GM18909 (cell line): ENCODE results near the gene DHRS7B.
"Not testable (repeated sequence)": the region's sequence is repeated elsewhere in the genome, so short reads cannot be mapped to it uniquely, and the experiment has no call there.

Experiments used
- ATAC-seq: cut with Tn5 transposase; IDR thresholded peaks from one replicate; pipeline ENCODE4 v1.9.1; 2021; ENCODE audit warnings: mild to moderate bottlenecking; ENCODE audit not compliant: unreplicated experiment, poor library complexity

Gene DHRS7B

GRCh38 chr17:21126645-21127508, at the start of gene DHRS7B:
Gene DHRS7B (plus strand): TSS chr17:21126964. CDS start chr17:21126972, 8 bp downstream.
- peak; percentile 96 for ATAC-seq

DNA sequence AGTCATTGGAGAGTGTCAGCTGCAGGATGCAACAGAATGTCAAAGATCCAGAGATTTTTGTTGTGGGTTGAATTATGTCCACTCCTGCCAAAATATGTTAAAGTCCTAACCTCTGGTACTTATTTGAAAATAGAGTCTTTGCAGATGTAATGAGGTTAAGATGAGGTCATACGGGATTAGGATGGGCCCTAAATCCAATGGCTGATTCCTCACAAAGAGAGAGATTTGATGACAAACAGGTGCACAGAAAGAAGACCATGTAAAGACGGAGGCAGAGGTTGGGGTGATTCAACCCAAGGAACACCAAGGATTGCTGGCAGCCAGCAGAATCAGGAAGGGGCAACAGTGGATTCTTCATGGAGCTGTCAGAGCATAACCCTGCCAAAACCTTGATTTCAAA, 49.5 kb upstream of the DHRS7B start:
- ATAC-seq, result no peak

- ATAC-seq, result no peak
These were observed 48.6 kb upstream of the DHRS7B start for GRCh38 chr17:21078016-21078780.

DNA sequence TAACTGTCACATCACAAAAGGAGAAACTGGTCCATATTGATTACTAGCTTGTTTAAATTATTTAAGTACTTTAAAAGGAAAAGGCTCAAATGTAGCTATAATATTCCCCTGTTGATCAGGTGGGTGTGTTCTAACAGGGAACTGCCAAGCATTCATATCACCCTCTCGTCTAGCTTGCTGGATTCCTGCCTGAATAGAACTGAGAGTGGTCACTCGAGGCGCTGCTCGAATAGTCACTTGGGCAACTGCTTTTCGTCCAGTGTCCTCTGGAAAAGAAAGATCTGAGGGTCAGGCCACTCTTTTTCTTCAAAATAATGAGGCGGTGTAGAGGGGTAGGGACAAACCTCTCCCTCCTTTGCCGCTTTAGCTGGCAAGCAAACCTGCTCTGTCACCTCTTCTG, 47.6 kb upstream of the DHRS7B start:
- no peak for ATAC-seq

DNA sequence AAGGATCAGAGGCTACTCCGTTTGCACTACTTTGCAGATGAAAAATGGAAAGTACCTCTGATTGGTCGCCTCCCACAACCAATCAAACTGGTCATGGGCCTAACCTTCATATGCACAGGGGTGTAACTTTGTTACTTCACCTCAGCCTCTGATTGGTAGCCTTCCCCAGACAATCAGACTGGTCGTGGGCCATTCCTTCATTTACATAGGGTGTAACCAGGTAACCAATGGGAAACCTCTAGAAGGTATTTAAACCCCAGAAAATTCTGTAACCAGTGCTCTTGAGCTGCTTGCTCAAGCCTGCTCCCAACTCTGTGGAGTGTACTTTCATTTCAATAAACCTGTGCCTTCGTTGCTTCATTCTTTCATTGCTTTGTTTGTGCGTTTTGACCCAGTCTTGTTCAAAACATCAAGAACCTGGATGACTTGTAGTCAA, 44.7 kb upstream of the DHRS7B start:
- no peak for ATAC-seq

DNA sequence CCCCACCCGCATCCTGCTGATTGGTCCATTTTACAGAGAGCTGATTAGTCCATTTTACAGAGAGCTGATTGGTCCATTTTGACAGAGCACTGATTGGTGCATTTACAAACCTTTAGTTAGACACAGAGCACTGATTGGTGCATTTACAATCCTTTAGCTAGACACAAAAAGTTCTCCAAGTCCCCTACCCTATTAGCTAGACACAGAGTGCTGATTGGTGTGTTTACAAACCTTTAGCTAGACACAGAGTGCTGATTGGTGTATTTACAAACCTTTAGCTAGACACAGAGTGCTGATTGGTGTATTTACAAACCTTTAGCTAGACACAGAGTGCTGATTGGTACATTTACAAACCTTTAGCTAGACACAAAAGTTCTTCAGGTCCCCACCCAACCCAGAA, 41.5 kb upstream of the DHRS7B start:
- not testable (repeated sequence) for ATAC-seq

DNA sequence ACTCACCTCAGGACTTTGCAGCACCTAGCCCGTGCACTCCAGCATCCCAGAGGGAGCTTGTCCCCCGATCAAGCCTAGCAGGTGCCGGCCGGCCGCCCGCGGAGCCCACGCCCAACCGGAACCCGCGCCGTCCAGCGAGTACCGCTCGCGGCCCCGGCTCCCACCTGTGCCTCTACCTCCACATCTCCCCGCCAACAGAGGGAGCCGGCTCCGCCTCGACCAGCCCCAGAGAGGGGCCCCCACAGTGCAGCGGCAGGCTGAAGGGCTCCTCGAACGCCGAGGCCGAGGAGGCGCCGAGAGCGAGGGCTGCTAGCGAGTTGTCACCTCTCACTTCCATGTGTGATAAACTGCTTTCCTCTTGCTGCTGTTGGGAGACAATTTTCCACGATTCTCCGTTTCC, 41.1 kb upstream of the DHRS7B start:
- ATAC-seq, result no peak

- ATAC-seq, result no peak
These were observed 37.6 kb upstream of the DHRS7B start for GRCh38 chr17:21089145-21089544.

DNA sequence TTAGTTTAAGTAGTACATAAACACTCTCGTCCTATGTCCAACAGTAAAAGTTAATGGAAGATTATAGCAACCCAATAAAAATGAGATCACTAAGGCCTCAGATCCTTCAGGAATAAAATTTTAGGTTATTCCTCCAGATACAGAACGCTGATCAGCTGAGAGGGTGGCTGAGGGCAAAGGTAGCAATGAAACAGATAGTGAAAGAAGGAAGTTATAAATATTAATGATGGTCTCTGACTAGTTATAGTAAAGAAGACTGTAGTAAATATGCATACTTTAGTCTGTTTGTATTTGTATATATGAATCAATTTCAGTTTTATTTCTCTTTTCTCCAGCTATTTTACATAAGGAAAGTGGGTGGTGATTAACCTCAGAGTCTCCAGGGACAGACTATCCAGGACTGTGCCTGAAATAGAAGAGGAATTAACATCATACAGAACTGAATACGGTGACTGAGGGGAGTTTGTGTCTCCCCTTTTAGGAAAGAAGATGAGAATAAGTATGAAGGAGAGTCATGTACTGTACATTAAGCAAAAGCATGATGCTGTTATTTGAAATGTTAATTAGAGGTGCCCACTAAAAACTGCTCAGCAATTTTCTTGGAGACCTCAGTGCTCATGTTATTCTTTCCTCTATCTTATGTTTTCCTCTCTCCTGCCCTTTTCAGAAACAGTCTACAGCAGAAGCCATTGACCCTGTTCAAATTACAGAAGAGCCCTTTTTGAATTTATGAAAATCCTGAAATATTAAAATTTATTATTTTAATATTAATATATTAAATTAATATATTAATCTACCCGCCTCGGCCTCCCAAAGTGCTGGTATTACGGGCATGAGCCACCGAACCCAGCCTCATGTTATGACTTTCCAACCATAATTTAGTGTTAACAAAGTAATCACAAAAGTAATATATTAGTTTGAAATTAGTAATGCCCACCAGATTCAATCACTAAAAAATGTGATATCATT, 36.5 kb upstream of the DHRS7B start:
- peak; percentile 55 for ATAC-seq

GRCh38 chr17:21090902-21091618, 35.7 kb upstream of the DHRS7B start:
- no peak for ATAC-seq

DNA sequence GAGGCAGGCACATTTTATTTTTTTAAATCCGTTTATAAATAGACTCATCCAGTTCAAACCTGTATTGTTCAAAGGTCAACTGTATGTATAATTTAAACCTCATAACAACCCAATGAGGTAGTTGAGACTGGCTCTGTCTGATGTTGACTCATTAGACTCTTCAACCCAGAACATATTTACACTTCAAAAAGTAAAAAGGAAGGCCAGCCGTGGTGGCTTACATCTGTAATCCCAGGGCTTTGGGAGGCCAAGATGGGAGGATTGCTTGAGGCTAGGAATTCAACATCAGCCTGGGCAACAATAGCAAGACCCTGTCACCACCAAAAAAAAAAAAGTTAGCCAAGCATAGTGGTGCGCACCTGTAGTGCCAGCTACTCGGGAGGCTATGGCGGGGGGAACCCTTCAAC, 32.5 kb upstream of the DHRS7B start:
- ATAC-seq, result no peak

DNA sequence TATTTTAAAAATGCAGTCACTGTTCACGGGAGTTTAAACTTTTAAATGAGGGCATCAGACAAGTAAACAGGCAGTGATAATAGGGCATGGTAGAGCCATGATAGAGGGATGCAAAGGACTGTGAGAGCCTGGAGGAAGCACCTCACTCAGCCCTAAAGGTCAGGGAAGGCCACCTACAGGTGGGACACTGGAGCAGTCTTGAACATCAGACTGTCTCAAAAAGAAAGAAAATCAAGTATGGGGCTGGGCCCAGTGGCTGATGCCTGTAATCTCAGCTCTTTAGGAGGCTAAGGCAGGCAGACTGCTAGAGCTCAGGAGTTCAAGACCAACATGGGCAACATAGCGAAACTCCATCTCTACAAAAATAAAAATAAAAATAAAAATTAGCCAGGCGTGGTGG, 31.0 kb upstream of the DHRS7B start:
- no peak for ATAC-seq

DNA sequence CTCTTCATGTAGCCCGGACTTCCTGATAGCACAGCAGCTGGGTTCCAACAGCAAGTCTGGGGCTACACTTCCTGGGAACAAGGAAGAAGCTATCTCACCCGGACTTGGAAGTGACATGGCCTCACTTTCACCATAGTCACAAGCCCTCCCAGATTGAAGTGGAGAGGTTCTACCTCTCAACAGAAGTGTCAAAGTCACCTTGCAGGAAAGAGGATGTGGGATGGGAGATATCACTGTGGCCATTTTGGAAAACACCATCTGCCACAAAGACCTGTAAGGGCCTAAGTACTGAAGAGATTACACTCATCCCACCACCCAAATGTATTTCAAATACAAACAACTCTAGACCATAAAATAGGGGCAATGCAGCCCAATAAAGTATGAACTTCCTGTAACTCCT, 29.9 kb upstream of the DHRS7B start:
- no peak for ATAC-seq

- ATAC-seq, result peak; percentile 95
These were observed 27.7 kb upstream of the DHRS7B start for GRCh38 chr17:21098934-21099689.

DNA sequence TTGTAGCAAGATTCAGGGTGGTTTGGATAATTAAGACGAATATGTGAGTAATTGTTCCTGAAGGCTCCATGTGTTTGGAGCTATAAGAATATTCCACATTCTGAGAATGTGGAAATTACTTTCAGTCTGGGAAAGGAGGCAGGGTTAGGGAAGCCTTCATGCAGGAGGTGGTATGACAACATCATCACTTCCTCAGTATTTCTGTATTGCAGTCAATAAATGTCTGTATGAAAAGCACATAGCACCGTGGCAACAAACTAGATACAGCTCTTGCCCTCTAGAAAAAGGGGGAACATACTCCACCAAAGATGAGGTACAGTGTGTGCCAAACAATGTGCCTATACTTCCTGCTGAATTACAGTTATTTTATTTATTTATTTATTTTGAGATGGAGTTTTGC, 26.1 kb upstream of the DHRS7B start:
- no peak for ATAC-seq

- ATAC-seq, result no peak
These were observed 22.2 kb upstream of the DHRS7B start for GRCh38 chr17:21104608-21105007.

DNA sequence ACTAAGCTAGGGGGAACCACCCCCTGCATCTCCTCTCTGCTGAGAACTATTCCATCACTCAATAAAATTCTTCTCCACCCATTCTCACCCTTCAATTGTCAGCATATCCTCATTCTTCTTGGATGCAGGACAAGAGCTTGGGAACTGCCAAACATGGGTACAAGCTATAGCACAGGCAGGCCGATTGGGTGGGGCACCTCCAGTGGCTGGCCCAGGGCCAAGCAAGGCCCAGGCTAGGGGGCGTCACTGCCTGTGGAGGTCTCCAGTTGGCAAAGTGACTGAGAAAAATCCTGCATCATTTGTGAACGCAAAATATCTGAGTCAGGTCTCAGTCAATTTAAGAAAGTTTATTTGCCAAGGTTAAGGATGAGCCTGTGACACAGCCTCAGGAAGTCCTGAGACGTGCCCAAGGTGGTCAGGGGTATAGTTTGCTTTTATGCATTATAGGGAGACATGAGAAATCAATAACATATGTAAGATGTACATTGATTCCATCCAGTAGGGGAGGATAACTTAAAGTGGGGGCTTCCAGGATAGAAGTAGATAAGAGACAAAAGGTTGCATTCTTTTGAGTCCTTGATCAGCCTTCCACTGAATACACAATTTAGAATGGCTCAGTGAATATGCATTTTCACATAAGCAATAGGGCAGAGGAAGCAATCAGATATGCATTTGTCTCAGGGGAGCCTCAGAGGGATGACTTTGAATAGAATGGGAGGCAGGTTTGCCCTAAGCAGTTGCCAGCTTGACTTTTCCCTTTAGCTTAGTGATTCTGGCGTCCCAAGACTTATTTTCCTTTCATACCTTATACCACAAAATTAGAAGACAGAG, 21.5 kb upstream of the DHRS7B start:
- ATAC-seq, result no peak

- ATAC-seq, result no peak
These were observed 20.4 kb upstream of the DHRS7B start for GRCh38 chr17:21106316-21106715.
